WI38 (cell line): ENCODE results near the gene MTCL1.

Source experiments
- H3K4me3 ChIP-seq: 2 replicates; pipeline ENCODE4 v1.5.1; 2011; ENCODE audit warnings: low read depth, mild to moderate bottlenecking, control low read depth, low read length
- TF ChIP-seq, protein P1 (sequence below): IDR thresholded peaks from 2 replicates; pipeline ENCODE4 v1.5.1; 2012; ENCODE audit warnings: low read depth, mild to moderate bottlenecking, control low read depth, low read length

Gene MTCL1

DNA sequence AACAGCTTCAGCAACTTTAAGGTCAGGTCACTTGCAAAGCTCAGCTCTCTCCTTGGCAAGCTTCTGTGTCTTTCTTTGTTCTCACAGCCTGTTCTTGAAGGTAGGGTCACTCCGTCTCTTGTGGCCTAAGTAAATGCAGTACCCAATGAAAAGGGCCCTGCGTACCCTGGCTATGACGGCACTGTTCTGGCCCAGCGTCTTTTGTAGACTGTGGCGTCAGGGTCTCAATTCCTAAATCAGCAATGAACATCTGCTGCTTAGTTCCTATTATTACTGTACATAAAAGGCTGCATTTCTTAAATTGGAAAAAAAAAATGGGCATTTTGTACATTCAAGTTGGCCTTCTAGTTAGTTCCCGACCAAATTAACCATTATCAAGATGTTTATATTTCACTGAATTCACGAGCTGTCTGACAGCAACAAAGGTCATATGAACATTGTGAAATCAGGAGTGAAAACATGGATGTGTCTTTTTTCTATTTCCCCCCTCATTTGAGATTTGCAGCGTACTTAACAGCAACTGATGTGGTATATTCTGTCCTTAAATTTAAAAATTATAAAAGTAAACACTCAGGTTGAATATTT is 17.0 kb upstream of the MTCL1 start:
- TF ChIP-seq, protein P1, sequence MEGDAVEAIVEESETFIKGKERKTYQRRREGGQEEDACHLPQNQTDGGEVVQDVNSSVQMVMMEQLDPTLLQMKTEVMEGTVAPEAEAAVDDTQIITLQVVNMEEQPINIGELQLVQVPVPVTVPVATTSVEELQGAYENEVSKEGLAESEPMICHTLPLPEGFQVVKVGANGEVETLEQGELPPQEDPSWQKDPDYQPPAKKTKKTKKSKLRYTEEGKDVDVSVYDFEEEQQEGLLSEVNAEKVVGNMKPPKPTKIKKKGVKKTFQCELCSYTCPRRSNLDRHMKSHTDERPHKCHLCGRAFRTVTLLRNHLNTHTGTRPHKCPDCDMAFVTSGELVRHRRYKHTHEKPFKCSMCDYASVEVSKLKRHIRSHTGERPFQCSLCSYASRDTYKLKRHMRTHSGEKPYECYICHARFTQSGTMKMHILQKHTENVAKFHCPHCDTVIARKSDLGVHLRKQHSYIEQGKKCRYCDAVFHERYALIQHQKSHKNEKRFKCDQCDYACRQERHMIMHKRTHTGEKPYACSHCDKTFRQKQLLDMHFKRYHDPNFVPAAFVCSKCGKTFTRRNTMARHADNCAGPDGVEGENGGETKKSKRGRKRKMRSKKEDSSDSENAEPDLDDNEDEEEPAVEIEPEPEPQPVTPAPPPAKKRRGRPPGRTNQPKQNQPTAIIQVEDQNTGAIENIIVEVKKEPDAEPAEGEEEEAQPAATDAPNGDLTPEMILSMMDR, result no peak

DNA sequence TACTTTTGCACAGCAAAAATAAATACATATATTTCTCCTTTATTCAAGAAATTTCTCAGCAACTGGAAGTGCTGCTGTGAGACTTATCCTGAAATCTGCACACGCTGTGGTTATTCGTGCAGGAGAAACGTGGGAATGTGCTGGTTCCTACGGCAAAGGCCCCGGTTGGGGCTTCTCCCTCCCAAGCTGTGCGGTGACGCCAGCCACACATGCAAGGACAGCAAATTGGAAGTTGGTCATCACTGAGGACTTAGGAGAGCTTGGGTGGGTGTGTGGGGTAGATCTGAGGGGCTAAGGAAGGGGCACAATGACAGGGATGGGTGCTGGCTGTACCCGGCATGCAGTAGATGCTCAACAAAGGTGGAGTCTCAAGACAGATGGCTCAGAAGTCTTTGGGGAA is 16.5 kb upstream of the MTCL1 start:
- H3K4me3 ChIP-seq, result no peak overlapping the region
- TF ChIP-seq, protein P1, result no peak

More for the DNA sequence above, 17.0 kb upstream of the MTCL1 start:
- no peak overlapping the region for H3K4me3 ChIP-seq

DNA sequence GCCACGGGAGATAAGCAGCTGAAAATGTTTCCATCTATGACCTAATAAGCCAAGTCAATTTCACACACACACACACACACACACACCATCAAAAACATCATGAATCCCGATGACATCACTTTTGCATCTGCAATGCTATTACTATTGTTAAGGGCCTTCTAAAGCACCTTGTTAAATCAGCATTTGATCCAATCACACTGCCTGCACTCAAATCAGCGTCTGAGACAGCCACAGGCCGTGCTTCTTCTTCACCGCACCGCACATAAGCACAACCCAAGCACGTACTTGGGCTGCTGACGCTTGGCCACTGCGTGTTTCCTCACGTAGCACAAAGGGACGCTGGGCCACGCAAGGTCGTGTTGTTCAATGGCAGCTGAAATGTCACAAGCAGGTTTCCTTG is 15.8 kb upstream of the MTCL1 start:
- TF ChIP-seq, protein P1, result no peak
- no peak overlapping the region for H3K4me3 ChIP-seq

DNA sequence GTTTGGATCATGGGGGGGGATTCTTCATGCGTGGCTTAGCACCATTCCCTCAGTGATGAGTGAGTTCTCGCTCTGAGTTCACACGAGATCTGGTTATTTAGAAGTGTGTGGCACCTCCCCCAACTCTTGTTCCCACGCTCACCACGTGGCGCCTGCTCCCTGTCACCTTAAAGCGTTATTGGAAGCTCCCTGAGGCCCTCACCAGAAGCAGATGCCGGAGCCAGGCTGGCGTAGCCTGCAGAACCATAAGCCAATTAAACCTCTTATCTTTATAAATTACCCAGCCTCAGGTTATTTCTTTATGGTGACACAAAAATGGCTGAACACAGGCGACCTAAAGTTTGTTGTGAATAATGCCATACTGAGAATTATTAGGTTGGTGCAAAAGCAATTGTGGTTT is 10.5 kb upstream of the MTCL1 start:
- H3K4me3 ChIP-seq, result no peak overlapping the region
- TF ChIP-seq, protein P1, result no peak

DNA sequence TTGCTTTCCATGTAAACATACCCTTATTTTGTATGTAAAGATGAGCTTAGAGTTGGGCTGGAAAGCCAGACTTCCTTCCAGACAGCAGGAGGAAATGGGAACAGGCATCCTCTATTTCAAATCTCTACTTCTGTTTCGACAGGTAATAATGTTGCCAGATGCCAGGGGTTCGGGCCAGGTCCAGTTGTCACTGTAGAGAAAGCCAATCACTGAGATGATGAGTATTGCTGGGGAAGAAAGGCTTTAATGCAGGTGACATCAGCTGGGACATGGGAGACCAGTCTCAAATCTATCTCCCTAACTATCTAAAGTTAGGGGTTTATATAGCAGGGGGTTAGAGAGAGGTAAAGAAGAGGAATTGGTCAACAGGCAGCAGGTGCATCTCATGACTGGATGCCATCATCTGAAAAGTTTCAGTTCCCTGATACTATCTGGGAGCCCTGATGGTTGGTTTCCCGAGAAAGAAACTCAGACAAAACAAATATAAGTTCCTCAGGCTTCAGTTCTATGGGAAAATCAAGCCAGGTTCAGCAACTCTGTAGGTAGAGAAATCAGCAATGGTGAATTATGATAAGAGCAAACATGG is 9.3 kb upstream of the MTCL1 start:
- H3K4me3 ChIP-seq, result no peak overlapping the region
- TF ChIP-seq, protein P1, result no peak

DNA sequence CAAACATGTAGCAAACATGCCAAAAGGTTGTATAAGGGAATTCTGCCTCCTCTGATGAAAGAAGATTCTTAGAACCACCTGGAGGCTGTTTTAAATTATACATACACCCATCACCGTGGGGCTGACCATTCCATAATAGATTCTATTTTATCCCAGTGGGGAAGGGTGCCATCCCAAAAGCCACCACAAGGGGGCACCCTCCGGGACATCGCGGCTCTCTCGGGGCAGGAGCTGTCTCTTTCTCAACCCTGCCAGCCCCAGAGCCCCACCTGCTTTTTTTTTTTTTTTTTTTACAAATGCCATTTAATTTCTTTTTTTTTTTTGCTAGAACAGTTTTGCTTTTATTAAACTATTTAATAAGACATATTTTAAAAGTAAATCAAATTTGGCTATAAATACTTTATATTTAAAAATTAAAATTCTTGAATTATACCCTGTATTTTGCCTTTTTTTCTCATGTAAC is 8.6 kb upstream of the MTCL1 start:
- TF ChIP-seq, protein P1, result peak; percentile 86
- no peak overlapping the region for H3K4me3 ChIP-seq

DNA sequence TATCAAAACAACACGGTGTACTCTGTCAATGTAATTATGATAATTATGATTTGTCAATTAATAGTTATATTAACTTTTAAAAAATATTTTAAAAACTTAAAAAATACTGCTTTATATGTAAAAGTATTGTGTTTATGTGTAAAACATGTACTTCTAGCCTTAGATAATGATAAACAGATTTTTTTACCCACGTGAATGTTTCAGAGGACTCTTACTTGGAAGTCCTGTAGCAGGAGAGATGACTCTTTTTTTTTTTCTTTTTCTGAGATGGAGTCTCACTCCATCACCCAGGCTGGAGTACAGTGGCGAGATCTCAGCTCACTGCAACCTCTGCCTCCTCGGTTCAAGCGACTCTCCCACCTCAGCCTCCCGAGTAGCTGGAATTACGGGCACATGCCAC is 6.2 kb upstream of the MTCL1 start:
- TF ChIP-seq, protein P1, result no peak
- H3K4me3 ChIP-seq, result no peak overlapping the region
